CD1c-positive myeloid dendritic cell (primary cell): ENCODE data around the gene CSKMT.
A peak's percentile ranks its signal among the peaks of the same experiment; 100 is the strongest.
"Not testable (repeated sequence)": the region's sequence is repeated elsewhere in the genome, so short reads cannot be mapped to it uniquely, and the experiment has no call there.

Source experiments
- DNase-seq: peaks from one replicate; pipeline ENCODE4 v3.0.0-alpha.2; 2016; ENCODE audit errors: extremely low spot score

Gene CSKMT

DNA sequence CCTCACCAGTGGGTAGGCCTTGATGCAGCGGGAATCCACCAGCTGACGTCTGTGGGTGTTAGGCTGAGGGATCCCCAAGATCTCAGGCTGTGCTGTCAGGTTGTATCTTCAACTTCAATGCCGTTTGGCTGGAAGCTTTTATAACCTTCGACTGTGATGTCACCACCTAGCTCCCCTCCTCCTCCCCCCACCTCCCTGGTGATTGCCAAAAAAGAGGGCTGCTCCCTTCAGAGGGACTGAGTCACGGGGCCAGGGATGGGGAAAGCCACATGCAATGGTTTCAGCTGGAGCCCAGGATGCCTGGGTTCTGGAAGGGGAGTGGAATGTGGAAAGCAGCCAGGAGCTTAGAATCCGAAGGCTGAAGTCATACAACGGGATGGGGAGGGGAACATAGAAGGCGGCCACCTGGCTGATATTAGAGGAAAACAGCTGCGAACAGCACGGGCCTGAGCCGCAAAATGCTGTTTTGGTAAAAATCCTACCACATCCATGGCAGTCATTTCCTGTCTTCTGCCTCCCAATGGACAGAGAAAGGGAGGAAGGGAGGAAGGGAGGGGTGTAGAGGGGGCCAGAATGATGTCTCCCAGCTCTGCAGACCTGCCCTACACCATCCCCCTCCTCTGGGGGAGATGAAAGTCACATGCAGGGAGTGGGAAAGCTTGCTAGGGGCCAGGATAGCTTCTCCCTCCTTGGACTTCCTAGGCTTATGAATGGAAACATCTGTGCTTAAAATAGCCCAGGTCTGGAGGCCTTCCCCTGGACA is 24.5 kb downstream of the CSKMT start, which contains the start of gene LRRN4CL:
Gene LRRN4CL (minus strand): TSS at position 110 of the 763 bp plus-strand sequence. CDS start 1,022 bp downstream, outside the sequence.
- no peak for DNase-seq

DNA sequence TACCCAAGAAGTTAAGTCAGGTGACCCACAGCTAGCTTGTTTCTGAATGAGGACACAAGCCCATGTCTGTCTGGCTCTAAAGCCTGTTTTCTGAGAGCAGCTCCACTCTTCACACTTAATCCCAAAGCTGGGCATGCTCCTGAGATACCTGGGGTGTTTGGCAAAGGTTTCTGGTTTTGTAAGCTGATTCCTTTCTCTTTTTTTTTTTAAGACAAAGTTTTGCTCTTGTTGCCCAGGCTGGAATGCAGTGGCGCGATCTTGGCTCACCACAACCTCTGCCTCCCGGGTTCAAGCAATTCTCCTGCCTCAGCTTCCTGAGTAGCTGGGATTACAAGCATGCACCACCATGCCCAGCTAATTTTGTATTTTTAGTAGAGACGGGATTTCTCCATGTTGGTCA is 28.5 kb downstream of the CSKMT start:
- not testable (repeated sequence) for DNase-seq

DNA sequence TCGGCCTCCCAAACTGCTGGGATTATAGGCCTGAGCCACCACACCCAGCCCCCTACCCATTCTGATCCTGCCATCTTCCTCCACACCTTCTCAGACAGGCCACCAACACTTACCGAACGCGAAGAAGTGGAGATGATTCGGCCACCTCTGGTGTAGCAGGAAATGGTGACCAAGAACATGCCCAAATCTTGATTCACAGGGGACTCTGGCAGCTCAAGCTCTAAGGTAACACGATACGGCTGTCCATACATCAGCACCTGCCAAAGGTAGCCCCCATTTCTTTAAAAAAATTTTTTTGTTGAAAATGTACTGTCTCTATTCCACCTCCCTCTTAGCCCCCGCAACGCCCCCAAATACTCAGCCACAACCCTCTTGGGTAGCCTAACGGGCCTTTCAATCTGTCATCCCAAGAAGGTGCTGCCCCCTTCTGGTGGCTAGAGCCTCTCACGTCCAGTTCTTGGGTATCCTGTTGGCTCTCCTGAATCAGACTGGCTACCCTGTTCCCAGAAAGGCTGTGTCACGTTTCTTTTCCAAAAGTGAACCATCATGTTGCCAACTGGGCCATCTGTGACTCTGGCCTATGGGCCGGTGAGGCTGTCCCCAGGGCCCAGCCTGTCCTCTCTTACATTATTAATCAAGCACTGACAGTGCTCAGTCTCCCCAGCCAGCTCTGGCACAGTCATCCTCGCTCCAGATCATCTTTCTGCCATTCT is 29.5 kb downstream of the CSKMT start:
- DNase-seq, result peak; percentile 84

DNA sequence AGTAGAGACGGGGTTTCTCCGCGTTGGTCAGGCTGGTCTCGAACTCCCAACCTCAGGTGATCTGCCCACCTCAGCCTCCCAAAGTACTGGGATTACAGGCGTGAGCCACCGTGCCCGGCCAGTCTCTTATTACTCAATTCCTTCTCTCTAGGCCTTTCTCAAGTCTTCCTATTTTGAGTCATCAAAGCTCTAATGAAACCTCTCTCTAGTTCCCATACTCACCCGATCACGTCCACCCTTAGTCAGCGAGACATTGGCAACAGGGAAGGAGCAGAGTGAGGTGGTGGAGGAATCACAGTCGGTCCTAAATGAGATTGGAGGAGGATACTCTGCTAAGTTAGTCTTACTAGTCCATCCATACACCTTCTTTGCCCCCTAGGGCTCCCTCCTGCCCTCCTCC is 37.1 kb downstream of the CSKMT start:
- peak; percentile 82 for DNase-seq

DNA sequence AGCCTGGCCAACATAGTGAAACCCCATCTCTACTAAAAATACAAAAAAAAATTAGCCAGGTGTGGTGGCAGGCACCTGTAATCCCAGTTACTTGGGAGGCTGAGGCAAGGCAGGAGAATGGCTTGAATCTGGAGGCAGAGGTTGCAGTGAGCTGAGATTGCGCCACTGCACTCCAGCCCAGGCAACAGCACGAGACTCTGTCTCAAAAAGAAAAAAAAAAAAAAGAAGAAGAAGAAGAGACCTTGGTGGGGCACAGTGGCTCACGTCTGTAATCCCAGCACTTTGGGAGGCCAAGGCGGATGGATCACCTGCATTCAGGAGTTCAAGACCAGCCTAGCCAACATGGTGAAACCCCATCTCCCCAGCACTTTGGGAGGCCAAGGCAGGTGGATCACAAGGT is 38.8 kb downstream of the CSKMT start:
- DNase-seq, result peak; percentile 15

DNA sequence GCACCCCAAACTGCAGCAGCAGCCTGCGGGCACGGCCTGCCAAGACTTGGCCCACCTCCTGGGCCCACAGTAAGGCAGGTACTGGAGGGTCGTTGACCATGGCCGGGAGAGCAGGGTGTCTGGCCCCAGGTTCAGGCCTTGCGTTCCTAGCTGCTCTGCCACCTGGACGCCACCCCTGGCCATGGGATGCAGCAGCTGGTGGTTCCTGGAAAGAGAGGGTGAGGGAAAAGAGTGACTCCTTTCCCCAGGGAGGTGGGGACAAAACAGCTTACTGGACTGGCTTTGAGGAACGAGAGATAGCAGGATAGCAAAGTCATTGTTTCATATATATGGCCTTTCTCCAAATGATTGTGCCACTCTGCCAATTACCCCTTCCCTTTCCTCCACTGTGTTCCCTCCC is 40.3 kb downstream of the CSKMT start:
- peak; percentile 38 for DNase-seq

DNA sequence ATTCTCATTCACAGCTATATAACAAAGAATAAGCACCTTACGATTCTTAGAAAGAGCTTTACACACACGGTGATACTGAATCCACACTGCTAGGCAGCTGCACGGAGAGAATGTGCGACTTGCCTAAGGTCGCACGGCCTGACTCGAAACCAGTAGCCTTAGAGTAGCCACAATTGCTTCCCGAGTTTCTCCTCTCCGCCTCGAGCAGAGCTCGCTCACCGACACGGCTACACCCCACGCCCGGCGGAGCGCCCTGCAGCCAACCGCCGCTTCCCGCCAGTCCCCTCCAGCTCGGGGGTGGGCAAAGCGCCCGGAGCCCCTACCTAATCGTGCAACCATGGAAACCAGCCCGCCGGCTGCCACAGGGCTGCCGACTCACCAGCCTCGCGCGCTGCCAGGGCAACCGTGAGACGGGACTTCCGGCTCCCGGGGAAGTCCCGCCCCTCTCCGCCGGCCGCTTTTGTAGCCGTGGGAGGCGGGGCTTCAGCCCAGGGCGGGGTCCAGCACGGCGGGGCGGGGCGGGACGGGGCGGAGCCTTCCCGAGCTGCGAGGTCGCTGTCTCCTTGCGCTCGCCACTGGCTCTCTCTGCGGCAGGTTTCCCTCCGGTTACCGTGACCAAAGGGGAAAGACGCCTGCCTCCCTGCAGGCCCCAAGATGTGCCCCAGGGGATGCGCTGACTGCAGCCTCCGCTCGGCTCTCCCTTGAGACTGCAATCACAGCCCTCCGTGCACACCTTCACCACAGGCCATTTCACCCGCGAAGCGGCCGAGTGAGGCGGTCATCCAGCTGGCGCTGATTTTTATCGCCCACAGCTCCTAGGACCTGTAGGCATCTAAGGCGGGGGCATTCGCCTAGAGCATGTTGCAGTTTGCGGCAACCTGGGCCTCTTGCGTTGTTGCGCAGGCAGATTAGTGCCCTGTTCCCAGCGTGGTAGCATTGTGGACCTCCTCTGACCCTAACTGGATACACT is 41.1 kb downstream of the CSKMT start:
- peak; percentile 98 for DNase-seq

DNA sequence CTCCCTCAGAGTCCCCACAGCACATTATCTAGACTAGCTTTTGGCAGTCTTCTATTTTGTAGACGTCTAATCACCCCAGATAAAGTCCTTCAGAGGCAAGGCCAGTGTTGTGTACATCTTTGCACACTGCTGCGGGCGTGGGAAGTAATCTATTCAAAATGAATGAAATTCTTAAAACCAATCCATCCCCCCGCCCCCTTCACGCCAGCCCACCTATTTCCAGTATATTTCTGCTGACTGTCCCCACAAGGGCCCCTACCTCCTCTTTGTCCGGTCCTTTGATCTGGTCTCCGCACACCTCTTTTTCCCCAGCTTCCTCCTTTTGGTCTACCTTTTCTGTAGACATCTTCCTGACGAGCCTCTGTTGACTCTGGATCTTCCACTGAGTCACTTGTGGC is 41.7 kb downstream of the CSKMT start:
- no peak for DNase-seq

DNA sequence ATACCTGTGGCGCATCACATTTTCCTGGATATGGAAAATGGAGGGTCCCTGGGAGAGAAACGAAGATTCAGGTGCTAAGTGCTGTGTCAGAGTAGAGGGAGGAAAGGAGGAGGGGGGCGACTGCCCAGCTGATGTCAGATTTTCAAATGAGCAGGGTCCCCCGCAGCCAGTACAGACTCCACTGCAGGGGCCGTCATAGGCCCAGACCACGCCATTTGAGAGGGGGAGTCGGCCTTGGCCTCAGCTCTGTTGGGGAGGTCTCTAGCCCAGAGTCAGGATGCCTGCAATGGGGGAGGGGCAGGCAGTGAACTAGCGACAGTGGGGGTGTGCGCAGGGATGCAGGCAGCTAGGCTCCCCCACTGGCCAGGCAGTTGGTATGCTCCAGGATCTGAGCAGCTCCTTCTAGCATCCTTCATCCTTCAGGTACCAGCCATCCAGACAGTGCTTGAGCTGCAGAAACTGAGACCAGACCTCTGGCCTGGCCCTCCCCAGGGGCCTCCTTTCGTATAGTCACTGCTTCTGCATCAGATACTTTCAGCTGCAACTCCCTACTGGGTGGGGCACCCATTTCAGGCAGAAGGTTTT is 42.3 kb downstream of the CSKMT start, which contains the start of the genes BSCL2 and GNG3:
Gene BSCL2 (minus strand): TSS at position 148 of the 585 bp plus-strand sequence. CDS start 229 bp downstream, outside the sequence.
Gene GNG3 (plus strand): TSS at position 400 of the 585 bp plus-strand sequence. CDS start 620 bp downstream, outside the sequence.
- DNase-seq, result no peak

DNA sequence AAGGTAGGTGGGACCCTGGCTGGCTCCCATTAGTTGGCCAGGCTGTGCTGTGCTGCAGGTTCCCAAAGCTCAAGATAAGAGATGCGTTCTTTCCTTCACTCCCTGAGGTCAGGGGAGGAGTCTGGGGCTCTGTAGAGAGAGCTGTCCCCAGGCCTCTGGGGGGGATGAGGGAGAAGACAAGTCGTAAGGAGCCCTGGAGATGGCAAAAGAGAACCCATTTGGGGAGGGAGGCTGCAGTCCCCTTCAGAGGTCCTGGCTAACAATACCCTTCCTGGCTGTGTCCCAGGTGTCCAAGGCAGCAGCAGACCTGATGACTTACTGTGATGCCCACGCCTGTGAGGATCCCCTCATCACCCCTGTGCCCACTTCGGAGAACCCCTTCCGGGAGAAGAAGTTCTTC is 43.3 kb downstream of the CSKMT start:
- DNase-seq, result no peak

DNA sequence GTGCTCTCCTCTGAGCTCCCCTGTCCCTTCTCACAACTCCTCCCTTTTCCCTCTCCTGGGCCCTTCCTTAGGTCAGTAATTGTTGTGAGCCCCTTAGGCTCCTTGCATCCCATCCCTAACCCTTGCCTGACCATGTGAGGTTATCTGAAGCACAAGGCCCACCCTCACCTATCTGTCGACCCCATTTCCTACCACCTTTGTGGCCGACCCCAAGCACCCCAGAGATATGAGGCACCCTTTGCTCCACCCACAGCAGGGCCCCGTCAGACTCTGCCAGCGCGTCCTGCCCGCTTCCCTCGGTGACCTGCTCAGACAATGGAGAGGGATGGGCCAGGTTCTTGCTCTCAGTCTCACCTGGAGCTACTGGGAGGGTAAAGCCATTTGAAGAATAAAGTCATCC is 43.7 kb downstream of the CSKMT start:
- DNase-seq, result no peak

DNA sequence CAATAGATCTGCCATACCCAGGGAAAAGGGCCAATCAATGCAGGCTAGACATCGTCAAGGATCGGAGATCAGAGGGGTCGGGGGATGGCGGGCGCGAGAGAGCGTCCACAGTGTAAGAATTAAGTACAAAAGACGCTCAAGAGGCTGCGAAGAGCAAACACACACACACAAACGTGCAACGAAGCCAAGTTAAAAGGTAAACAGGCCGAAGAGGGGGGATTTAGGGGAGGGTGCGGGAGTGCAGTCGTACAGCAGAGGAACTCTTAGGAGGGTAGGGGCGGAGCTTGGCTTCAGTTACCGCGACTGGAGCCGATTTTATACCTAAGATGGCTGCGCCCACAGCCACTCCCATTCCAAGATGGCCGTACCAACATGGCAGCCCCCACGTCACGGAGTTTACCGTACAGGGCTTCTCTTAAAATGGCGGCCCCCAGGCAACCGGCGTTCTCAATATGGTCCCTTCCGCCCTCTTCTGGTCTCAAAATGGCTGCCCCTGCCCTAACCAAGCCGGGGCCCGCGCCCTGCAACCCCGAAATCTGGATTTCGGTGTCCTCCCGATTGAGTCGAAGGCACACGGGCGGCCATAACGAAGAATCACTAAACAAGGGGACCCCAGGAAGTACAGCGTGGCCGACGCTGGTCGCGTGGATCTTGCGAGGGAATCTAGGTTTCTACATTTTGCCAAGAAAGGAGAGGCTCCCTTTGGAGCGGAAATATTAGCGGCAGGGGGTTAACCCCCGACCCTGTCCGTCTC is 44.3 kb downstream of the CSKMT start:
- peak; percentile 99 for DNase-seq

DNA sequence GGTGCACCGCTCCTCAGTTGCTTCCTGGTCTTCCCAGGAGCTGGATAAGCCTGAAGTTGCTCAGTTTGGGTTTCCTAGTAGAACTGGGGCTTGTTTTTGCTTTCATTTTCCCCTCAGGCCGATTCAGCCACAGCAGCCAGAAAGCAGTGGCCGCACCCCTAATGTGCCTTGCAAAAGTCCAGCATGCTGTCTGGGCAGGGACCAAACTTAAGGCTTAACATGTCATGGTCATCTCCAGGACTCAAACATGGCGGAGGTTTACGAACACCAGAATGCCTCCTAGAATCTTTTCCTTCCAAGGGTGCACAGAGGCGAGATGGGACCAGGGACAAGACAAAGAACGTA is 44.9 kb downstream of the CSKMT start:
- no peak for DNase-seq

DNA sequence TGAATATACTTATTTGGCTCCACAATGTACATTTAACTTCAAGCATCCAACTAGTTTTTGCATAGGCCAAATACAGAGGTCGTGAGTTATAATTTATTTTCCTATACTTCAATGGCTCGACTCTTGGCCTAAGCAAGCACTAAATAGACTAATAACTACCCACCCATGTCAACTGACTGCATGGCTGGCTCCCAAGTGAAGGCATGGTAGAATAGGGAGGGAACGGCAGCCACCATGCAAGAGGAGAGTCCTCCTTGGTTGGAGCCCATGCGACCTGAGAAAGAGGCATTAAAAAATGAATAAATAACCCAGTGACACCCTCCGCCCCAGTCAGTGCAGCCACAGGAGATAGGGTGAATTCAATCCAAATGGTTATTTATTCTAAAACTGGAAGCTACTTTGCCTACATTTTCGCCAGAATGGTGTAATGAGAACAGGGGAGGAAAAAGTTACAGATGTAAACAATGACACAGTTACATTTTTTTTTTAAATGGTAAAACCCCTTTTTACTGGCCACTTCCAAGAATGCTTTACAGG is 47.2 kb downstream of the CSKMT start:
- no peak for DNase-seq

DNA sequence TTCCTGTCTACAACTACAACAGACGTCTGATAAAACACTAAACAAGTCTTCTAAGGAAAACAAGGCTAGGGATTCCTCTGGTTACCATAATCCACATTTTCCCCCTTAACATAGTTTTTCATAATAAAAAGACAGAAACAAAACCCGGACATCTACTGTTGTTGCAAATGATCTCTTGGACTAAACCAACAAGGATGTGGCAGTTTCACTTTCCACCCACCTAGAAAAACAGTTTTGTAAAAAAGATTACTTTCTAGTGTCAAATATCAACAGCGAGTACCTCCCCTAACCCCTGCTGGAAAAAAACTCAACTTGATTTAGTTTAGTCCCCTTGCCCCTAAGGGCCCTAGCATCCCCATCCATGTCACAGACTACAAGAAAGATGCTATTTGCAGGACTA is 47.7 kb downstream of the CSKMT start:
- DNase-seq, result no peak

DNA sequence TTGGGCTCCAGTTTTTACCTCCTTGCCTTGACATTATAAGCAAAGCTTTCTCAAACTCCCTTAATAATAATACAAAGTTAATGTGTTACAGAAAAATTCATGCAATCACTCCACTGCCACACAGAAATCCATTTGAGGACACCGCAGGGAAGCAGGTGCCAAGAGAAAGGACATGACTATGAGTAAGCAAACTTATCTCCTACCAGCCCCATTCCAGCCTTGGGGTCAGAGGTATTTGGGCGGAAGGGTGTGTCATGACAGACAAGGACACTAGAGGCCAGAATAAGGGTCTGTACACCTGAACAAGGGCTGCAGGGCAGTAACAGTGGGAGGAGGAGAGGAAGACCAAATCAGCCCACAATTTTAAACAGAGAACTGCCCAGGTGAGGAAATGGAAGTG is 48.2 kb downstream of the CSKMT start:
- DNase-seq, result no peak

DNA sequence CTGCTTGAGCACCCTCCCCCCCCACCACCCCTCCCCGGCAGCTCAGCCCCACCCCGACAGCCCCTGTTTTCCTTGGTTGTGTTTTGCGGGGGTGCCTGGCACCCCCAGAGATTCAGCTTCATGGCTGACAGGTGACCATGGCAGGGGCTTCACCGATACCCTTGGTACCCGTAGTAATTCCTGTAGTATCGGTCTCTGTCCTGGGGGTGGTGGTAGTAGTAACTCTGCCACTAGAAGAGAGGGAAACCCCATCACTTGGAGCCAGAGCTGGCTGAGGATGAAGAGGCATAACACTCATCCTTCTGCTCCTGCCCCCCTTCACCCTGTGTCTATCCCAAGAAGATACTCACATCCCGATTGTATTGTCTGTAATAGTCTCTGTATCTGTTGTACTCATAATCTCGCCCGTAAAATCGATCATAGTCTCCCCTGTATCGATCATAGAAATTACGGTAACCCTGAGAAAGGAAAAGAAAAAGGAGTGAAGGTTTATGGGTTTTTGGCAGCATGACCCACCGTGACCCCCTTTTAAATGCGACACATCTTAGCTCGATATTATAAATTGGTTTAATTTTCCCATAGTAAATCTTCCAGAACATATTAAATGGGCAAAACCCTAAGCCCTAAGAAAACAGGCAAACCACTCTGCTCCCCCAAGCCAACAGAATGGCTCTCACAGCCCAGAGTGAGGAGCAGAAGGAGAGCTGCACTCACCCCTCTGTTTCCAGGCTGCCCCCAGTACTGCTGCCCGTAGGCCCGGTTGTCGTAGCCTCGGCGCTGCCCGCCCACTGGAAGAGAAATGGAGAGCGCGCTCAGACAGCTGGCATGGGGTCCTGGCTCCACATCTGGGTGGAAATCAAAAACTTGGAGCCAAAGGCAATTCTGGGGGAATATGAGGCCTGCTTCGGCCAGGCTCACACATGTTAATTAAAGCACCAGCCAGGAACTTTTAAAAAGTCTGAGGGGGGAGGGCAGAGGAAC is 50.3 kb downstream of the CSKMT start:
- no peak for DNase-seq

DNA sequence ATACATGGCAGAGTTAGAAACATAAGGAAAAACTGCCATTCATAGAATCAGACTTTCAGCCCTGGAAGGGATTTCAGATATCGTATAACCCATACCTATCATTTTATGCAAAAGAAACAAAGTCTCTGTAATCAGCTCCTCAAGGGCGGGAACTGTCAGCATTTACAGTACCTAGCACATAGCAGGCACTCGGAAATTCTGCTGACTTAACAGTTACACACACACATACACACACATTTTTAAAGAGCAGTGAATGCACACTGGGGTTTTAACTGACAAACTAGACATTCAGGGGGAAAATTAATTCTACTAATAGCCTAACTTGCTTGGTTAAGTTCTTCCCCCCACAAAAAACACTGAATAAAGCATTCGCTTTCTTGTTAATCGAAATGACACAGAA is 51.1 kb downstream of the CSKMT start:
- DNase-seq, result no peak

DNA sequence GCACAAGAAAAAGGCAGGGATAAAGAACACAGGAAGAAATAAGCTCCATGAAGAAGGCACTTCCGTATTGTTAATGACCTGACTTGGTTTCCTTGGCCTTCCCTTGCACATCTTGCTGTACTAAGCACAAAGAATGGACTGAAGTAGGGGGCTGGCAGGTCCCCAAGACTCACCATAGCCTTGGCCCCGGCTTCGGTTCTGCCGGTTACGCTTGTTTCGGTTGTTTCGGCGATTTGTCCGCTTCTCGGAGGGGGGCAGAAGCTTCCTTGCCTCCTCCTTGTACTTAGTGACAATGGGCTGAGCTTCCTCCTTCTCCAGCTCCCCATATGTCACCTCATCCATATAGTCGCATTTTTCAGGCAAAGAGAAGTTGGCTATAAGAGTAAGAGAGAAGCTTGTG is 51.7 kb downstream of the CSKMT start:
- DNase-seq, result no peak
